Transverse colon (tissue), 4 donors: ENCODE results near the gene SLC11A1. TPM values are rescaled to one million over a fixed set of nuclear protein-coding genes. Genes with fewer than 3 reads are reported as not detected.

Experiments used
- DNase-seq: peaks from one replicate; pipeline ENCODE4 v3.0.0-alpha.2; 2019
- H3K27ac ChIP-seq, 4 donors: fragments of 200-600 bp; sonication (generic); 2 replicates each; pipeline ENCODE4 v1.5.1; 2016 to 2018; ENCODE audit warnings: inconsistent platforms in 4 of 4
- H3K27me3 ChIP-seq: fragments of 200-600 bp; sonication (generic); 2 replicates; pipeline ENCODE4 v1.5.1; 2017; ENCODE audit warnings: inconsistent platforms
- H3K36me3 ChIP-seq, 4 donors: fragments of 200-600 bp; sonication (generic); 2 replicates each; pipeline ENCODE4 v1.5.1; 2017 to 2019; ENCODE audit warnings: inconsistent platforms in 4 of 4
- H3K4me1 ChIP-seq, 4 donors: fragments of 200-600 bp; sonication (generic); 2 replicates each; pipeline ENCODE4 v1.5.1; 2017 to 2020; ENCODE audit warnings: inconsistent platforms in 4 of 4
- H3K4me3 ChIP-seq, 4 donors: fragments of 200-600 bp; sonication (generic); 1 replicate in 1 of 4; 2 replicates in 3 of 4; pipeline versions ENCODE4 v1.5.1 to v1.6.1; 2017 to 2019; ENCODE audit warnings: inconsistent platforms in 4 of 4
- H3K9me3 ChIP-seq, 2 donors: fragments of 200-600 bp; sonication (generic); 2 replicates each; pipeline ENCODE4 v1.5.1; 2017 to 2019; ENCODE audit warnings: inconsistent platforms in 2 of 2
- EP300 ChIP-seq: sonication (generic); formaldehyde crosslinking; IDR thresholded peaks from one replicate; pipeline ENCODE4 v1.6.1; 2017; ENCODE audit warnings: antibody characterized with exemption, low read depth
- POLR2A ChIP-seq: fragments of 450-650 bp; IDR thresholded peaks from one replicate; pipeline ENCODE4 v1.6.1; 2016; ENCODE audit warnings: antibody characterized with exemption, mild to moderate bottlenecking, moderate library complexity
- POLR2AphosphoS5 ChIP-seq, 3 donors: sonication (generic); formaldehyde crosslinking; IDR thresholded peaks; one replicate each; pipeline ENCODE4 v1.6.1; 2016; ENCODE audit warnings: antibody characterized with exemption in 3 of 3
- WGBS, 2 donors: methylation state at CpG; one replicate each; pipeline ENCODE4 v1.1.5; 2018; ENCODE audit warnings: low coverage in 1 of 2; 5-methylcytosine and 5-hydroxymethylcytosine counted together
- in situ Hi-C, 4 donors: fragments of 200-750 bp; cut with MboI; loops; one replicate each; pipeline versions ENCODE4 v1.15.0 to v1.15.1; 2017; ENCODE audit warnings: low sequenced_read_pairs in 3 of 4, low pct_ligation_motif_present in 1 of 4, low pct_unique_long_range_greater_than_20kb in 1 of 4
- intact Hi-C: fragments of 100-400 bp; cut with DNase I; formaldehyde crosslinking; loops from one replicate; pipeline ENCODE4 v1.15.1; 2023; ENCODE audit warnings: low total_unique reads
- small RNA-seq, 4 donors: library from RNA; depleted of rRNA; stranded (forward); fragments of <200 nt; gene quantifications; one replicate each; pipeline ENCODE3, GENCODE V24; 2016
- total RNA-seq, 4 donors: library from RNA; depleted of rRNA; stranded (reverse); fragments of >200 nt; gene quantifications; one replicate each; pipeline ENCODE4 v1.1.0, GENCODE V29; 2016
- TF ChIP-seq, protein P1 (sequence below), 5 experiments: fragments of 200-600 bp in 3 of 5; fragments of 450-650 bp in 2 of 5; sonication (generic) in 3 of 5; IDR thresholded peaks; 1 replicate in 2 of 5; 2 replicates in 3 of 5; pipeline ENCODE4 v1.5.1; 2016 to 2017; ENCODE audit warnings: antibody characterized with exemption in 5 of 5, inconsistent platforms in 3 of 5, mild to moderate bottlenecking in 2 of 5, moderate library complexity in 1 of 5

The SLC11A1 gene
- total RNA-seq, 4 donors from 2014 or later, result 2.6 to 8.4 (median 6.3) TPM

DNA sequence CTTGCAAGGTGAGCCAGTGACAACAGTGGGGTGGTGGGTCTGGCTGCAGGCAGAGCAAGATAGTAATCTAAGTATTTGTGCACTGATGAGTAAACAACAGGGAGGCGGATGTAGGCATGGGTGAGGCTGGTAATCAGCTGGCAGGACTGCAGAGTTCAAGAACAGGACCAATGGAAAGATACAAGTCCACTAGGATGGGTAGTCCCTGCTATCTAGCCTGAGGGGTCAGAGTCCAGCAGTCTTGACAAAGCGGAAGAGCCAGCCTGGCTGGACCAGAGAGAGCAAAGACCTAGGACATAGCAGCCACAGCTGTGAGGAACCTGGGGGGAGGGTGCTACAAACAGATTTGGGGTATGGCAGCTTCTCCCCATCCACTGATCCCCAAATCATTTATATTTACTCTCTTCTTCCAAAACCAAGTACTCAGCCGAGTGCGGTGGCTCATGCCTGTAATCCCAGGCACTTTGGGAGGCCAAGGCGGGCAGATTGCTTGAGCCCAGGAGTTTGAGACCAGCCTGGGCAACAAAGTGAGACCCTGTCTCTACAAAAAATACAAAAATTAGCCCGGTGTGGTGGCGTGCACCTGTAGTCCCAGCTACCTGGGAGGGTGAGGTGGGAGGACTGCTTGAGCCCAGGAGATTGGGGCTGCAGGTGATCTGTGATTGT is 62.8 kb downstream of the SLC11A1 start:
- in situ Hi-C loops (no loop called here), intact Hi-C loops (no loop called here)
- peaks cover 0 to 7% (median 3%) of the 10 kb centered on the region in 4 donors for H3K36me3 ChIP-seq
- TF ChIP-seq EP300 (peak; percentile 4), POLR2AphosphoS5 (IDR thresholded peaks at IDR 0.05) (peak; percentile 16 to 56 (median 41)), POLR2A (no peak)
- no peaks in the 10 kb centered on the region for H3K9me3 ChIP-seq
- peak overlapping the region; percentile 69 to 76 (median 74) for H3K27ac ChIP-seq
- WGBS, 2 donors, result 87 to 88% methylated on average over 2 to 7 of the region's 7 CpGs
- no peak overlapping the region for H3K4me3 ChIP-seq
- no peaks in the 10 kb centered on the region for H3K27me3 ChIP-seq
- H3K4me1 ChIP-seq, result peaks cover 0 to 39% (median 16%) of the 10 kb centered on the region in 4 donors
- DNase-seq, result peak; percentile 73

DNA sequence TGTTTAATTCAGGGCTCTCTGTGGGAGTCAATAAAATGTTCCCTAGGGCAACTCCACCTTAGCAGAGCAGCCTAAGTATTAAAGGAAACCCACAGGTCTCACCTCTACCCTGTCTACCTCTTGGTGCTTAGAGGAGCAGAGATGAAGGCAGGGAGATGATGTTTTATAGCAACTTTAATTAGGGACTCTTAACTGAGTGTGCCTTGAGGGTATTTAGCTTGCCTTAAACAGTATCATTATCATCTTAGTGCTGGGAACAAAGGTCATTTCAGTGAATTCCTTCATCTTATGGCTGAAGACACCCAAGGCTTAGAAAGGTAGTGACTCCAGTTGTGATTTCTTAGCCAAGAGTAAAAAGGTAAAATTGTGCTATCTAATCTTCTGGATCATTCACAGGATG is 63.5 kb downstream of the SLC11A1 start:
- H3K4me1 ChIP-seq, result peaks cover 0 to 39% (median 16%) of the 10 kb centered on the region in 4 donors

More for the DNA sequence above, 63.5 kb downstream of the SLC11A1 start:
- Histone ChIP-seq H3K36me3 (peaks cover 0 to 9% (median 3%) of the 10 kb centered on the region in 4 donors), H3K27me3 (no peaks in the 10 kb centered on the region), H3K9me3 (no peaks in the 10 kb centered on the region), H3K27ac (peak overlapping the region; percentile 69 to 76 (median 74)), H3K4me3 (no peak overlapping the region)
- intact Hi-C loops, result no loop called here
- no peak for DNase-seq
- TF ChIP-seq POLR2A, result no peak
- TF ChIP-seq, protein P1, sequence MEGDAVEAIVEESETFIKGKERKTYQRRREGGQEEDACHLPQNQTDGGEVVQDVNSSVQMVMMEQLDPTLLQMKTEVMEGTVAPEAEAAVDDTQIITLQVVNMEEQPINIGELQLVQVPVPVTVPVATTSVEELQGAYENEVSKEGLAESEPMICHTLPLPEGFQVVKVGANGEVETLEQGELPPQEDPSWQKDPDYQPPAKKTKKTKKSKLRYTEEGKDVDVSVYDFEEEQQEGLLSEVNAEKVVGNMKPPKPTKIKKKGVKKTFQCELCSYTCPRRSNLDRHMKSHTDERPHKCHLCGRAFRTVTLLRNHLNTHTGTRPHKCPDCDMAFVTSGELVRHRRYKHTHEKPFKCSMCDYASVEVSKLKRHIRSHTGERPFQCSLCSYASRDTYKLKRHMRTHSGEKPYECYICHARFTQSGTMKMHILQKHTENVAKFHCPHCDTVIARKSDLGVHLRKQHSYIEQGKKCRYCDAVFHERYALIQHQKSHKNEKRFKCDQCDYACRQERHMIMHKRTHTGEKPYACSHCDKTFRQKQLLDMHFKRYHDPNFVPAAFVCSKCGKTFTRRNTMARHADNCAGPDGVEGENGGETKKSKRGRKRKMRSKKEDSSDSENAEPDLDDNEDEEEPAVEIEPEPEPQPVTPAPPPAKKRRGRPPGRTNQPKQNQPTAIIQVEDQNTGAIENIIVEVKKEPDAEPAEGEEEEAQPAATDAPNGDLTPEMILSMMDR (IDR thresholded peaks at IDR 0.05), result no peak
- TF ChIP-seq EP300, result no peak
- TF ChIP-seq POLR2AphosphoS5 (IDR thresholded peaks at IDR 0.05), result no peak
- in situ Hi-C loops, result no loop called here

Small RNAs within 50 kb of the gene (small RNA-seq; reads per million reads assigned to genes)
- gene MIR26B (398 to 884 (median 822) reads per million in 4 donors), gene MIR6810 (0 to 0.83 (median 0.25) reads per million in 4 donors)

Other genes with a start within 250 kb of the SLC11A1 start
- under 1 TPM in 1 of 4 donors, not detected in 3; 0.14 TPM for gene CXCR1, start 215.3 kb upstream of the SLC11A1 start, total RNA-seq
- 100 to 1,000 TPM in 3 of 4 donors, 10 to 100 TPM in 1; 65.5 to 343 (median 275) TPM for gene ARPC2, start 165.1 kb upstream of the SLC11A1 start, total RNA-seq
- gene GPBAR1, start 121.3 kb upstream of the SLC11A1 start, total RNA-seq, result 1 to 10 TPM in 2 of 4 donors, not detected in 2; 2.5 to 3.0 TPM
- gene AAMP, start 112.1 kb upstream of the SLC11A1 start, total RNA-seq, result 100 to 1,000 TPM in 3 of 4 donors, 10 to 100 TPM in 1; 96.9 to 466 (median 174) TPM
- 100 to 1,000 TPM in 2 of 4 donors, 10 to 100 TPM in 2; 14.3 to 111 (median 100) TPM for gene PNKD, start 111.8 kb upstream of the SLC11A1 start, total RNA-seq
- gene TMBIM1, start 89.8 kb upstream of the SLC11A1 start, total RNA-seq, result 100 to 1,000 TPM in 3 of 4 donors, 10 to 100 TPM in 1; 80.0 to 356 (median 200) TPM
- gene CATIP, start 25.4 kb upstream of the SLC11A1 start, total RNA-seq, result not detected
- gene CTDSP1, start 17.6 kb downstream of the SLC11A1 start, total RNA-seq, result 100 to 1,000 TPM; 132 to 197 (median 173) TPM
- 100 to 1,000 TPM; 177 to 541 (median 285) TPM for gene VIL1, start 36.9 kb downstream of the SLC11A1 start, total RNA-seq
- gene USP37, start 186.1 kb downstream of the SLC11A1 start, total RNA-seq, result 10 to 100 TPM in 1 of 4 donors, 1 to 10 TPM in 3; 1.4 to 15.7 (median 8.1) TPM
- 10 to 100 TPM; 14.6 to 36.7 (median 31.3) TPM for gene CNOT9, start 186.6 kb downstream of the SLC11A1 start, total RNA-seq
- gene PLCD4, start 225.6 kb downstream of the SLC11A1 start, total RNA-seq, result 1 to 10 TPM in 3 of 4 donors, under 1 TPM in 1; 0.20 to 8.2 (median 4.7) TPM